Colonic mucosa (tissue), 4 donors: Measurements from ENCODE around the gene PDE4D. TPM values are rescaled to one million over a fixed set of nuclear protein-coding genes. Genes with fewer than 3 reads are reported as not detected.

Experiments used
- DNase-seq: peaks from one replicate; pipeline ENCODE4 v3.0.0-alpha.2; 2020
- H3K27ac ChIP-seq: fragments of 200-600 bp; one replicate; pipeline ENCODE4 v1.8.0; 2021
- H3K27me3 ChIP-seq: fragments of 200-600 bp; one replicate; pipeline ENCODE4 v1.8.0; 2021
- H3K36me3 ChIP-seq: fragments of 200-600 bp; one replicate; pipeline ENCODE4 v1.8.0; 2021
- H3K4me1 ChIP-seq: fragments of 200-600 bp; one replicate; pipeline ENCODE4 v1.8.0; 2021; ENCODE audit warnings: mild to moderate bottlenecking
- H3K4me3 ChIP-seq: fragments of 200-600 bp; one replicate; pipeline ENCODE4 v1.8.0; 2021
- H3K9ac ChIP-seq, 2 donors: one replicate each; pipeline ENCODE4 v1.7.0; 2013; ENCODE audit warnings: control low read depth in 2 of 2, low read depth in 2 of 2, low read length in 2 of 2
- H3K9me3 ChIP-seq: fragments of 200-600 bp; one replicate; pipeline ENCODE4 v1.8.0; 2021
- CTCF ChIP-seq: fragments of 200-600 bp; IDR thresholded peaks from one replicate; pipeline ENCODE4 v1.8.0; 2022; ENCODE audit warnings: antibody characterized with exemption, mild to moderate bottlenecking
- intact Hi-C: fragments of 100-400 bp; cut with DNase I; formaldehyde crosslinking; loops from one replicate; pipeline ENCODE4 v1.14.1; 2022
- total RNA-seq, 2 donors: library from RNA; stranded (reverse); fragmentation: NEBNext Ultra II Directional in 1 of 2; extraction: Animal tissue kit (Norgen Biotek cat#: 25700) in 1 of 2; gene quantifications; one replicate each; pipeline ENCODE4 v1.2.1, GENCODE V29; 2021
- donor health status: healthy.
- donor health status: DM: no; HTN: no; CAD: no.
- donor health status: DM: no; HTN: no; CAD: no.

The PDE4D gene
- total RNA-seq, 2 donors from 2014 or later: 23.1 to 53.7 TPM

- no peaks in the 10 kb centered on the region for H3K9me3 ChIP-seq
- no peak overlapping the region for H3K9ac ChIP-seq
- no peak overlapping the region for H3K27ac ChIP-seq
- TF ChIP-seq CTCF: no peak
- no peaks in the 10 kb centered on the region for H3K4me1 ChIP-seq
- no peaks in the 10 kb centered on the region for H3K36me3 ChIP-seq
- DNase-seq: no peak
- no peak overlapping the region for H3K4me3 ChIP-seq
- no peaks in the 10 kb centered on the region for H3K27me3 ChIP-seq
- intact Hi-C loops: no loop called here
Observed at GRCh38 chr5:59261969-59262368, 631.6 kb downstream of the PDE4D start.

GRCh38 chr5:59260973-59261372 is 632.6 kb downstream of the PDE4D start:
- no peaks in the 10 kb centered on the region for H3K36me3 ChIP-seq
- DNase-seq: no peak
- no peak for TF ChIP-seq CTCF
- no peak overlapping the region for H3K27ac ChIP-seq
- H3K4me1 ChIP-seq: no peaks in the 10 kb centered on the region
- H3K9me3 ChIP-seq: no peaks in the 10 kb centered on the region
- H3K4me3 ChIP-seq: no peak overlapping the region
- intact Hi-C loops: no loop called here
- no peak overlapping the region for H3K9ac ChIP-seq
- no peaks in the 10 kb centered on the region for H3K27me3 ChIP-seq

DNA sequence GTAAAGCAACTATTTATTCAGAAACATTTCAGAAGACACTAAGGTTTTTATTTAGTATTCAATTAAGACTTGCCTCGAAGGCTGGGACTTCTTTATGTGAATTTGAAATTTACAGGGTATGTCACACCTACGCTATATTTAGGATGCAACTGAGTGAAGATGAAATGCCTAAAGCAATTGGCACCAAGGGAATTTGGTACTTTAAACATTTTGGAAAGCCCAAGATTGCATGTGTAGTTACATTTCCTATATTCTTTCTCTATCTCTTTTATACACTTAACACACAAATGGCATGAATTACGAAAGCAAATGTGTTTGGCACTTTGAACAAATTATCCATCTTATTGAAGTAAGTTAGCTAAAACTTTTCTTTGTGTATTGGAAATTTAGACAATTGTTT is 633.3 kb downstream of the PDE4D start:
- DNase-seq: no peak
- Histone ChIP-seq H3K4me3 (no peak overlapping the region), H3K27ac (no peak overlapping the region), H3K9me3 (no peaks in the 10 kb centered on the region), H3K27me3 (no peaks in the 10 kb centered on the region), H3K4me1 (no peaks in the 10 kb centered on the region), H3K36me3 (no peaks in the 10 kb centered on the region), H3K9ac (no peak overlapping the region)
- intact Hi-C loops: no loop called here
- TF ChIP-seq CTCF: no peak

DNA sequence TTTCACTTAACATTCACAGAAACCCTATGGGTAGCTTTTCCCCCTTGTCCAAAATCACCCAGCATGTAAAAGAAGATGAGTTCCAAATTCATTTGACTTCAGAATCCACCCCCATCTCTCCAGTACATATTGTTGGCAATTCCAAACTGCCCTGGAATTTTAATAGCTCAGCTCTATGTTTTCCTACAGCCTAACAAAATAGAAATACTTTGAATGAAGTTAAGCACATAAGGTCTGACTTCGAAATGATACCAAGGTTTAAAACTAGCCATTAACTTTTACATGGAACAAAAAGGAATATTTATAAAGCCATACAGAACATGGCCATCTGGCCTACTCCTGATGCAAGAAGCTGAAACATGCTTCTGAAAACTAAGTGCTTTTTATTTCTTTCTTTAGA is 634.3 kb downstream of the PDE4D start:
- DNase-seq: no peak
- no peak overlapping the region for H3K27ac ChIP-seq
- no peaks in the 10 kb centered on the region for H3K9me3 ChIP-seq
- intact Hi-C loops: no loop called here
- H3K36me3 ChIP-seq: no peaks in the 10 kb centered on the region
- no peak overlapping the region for H3K4me3 ChIP-seq
- no peaks in the 10 kb centered on the region for H3K4me1 ChIP-seq
- H3K27me3 ChIP-seq: no peaks in the 10 kb centered on the region
- no peak overlapping the region for H3K9ac ChIP-seq
- TF ChIP-seq CTCF: no peak

GRCh38 chr5:59257488-59258400 is 635.8 kb downstream of the PDE4D start:
- no peak for TF ChIP-seq CTCF
- Histone ChIP-seq H3K9me3 (no peaks in the 10 kb centered on the region), H3K4me1 (no peaks in the 10 kb centered on the region), H3K4me3 (no peak overlapping the region), H3K27ac (no peak overlapping the region), H3K27me3 (no peaks in the 10 kb centered on the region), H3K9ac (no peak overlapping the region), H3K36me3 (no peaks in the 10 kb centered on the region)
- intact Hi-C loops: no loop called here
- DNase-seq: no peak
